BJ (cell line): Measurements from ENCODE around the gene MAMLD1. TPM values are rescaled to one million over a fixed set of nuclear protein-coding genes. Genes with fewer than 3 reads are reported as not detected.
A peak's percentile ranks its signal among the peaks of the same experiment; 100 is the strongest.

Source experiments
- CTCF ChIA-PET: fragments of 350-600 bp; formaldehyde crosslinking; extraction: SDS; loops from one replicate; lab custom pipeline; 2021; ENCODE audit warnings: antibody characterized with exemption, inconsistent platforms; lab: Yijun Ruan, JAX
- POLR2A ChIA-PET: fragments of 300-600 bp; sonication (Branson Sonifier 250); formaldehyde crosslinking; extraction: SDS; loops from one replicate; lab custom pipeline; 2021; ENCODE audit warnings: antibody characterized with exemption; lab: Charles Lee
- DNase-seq: peaks from one replicate; pipeline ENCODE4 v3.0.0-alpha.2; 2011; ENCODE audit warnings: low read depth
- H3K27me3 ChIP-seq: 2 replicates; pipeline ENCODE4 v1.6.0; 2011; ENCODE audit warnings: low read length; ENCODE audit not compliant: control insufficient read depth, insufficient read depth
- H3K36me3 ChIP-seq: 2 replicates; pipeline ENCODE4 v1.5.1; 2011; ENCODE audit warnings: low read length; ENCODE audit not compliant: control insufficient read depth, insufficient read depth
- H3K4me3 ChIP-seq: 2 replicates; pipeline ENCODE4 v1.5.1; 2011; ENCODE audit warnings: low read depth, mild to moderate bottlenecking, control low read depth, low read length
- polyA plus RNA-seq: library from polyadenylated mRNA; depleted of rRNA; stranded (reverse); fragments of >200 nt; gene quantifications from 2 replicates; pipeline ENCODE4 v1.2.3, GENCODE V29; 2011
- TF ChIP-seq, protein P1 (sequence below): IDR thresholded peaks from 2 replicates; pipeline ENCODE4 v1.5.1; 2011; ENCODE audit warnings: low read depth, mild to moderate bottlenecking, control low read depth, inconsistent platforms, low read length, moderate library complexity; ENCODE audit not compliant: insufficient read depth

MAMLD1 gene
- polyA plus RNA-seq, 1 experiment, result 3.9 TPM

DNA sequence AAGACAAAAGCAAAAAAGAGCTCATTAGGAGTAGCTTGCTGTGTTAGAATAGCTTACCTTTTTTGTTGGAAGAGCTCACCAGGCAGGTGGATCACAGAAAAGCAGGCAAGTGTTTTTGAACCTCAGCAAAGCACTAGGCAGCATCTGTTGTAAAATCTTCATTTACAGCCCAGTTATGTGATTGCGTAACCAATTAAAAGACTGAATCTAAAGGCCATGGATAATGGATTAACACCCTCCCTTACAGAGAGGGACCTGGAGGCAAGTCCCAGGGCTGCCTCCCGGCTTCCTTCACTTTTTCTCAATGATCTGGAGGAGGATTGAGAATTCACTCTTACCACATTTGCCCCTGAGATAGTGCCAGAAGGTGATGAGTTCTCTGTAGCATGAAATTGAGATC, 51.1 kb downstream of the MAMLD1 start:
- Histone ChIP-seq H3K36me3 (no peaks in the 10 kb centered on the region), H3K4me3 (no peak overlapping the region), H3K27me3 (no peaks in the 10 kb centered on the region)
- no peak for DNase-seq
- CTCF ChIA-PET, result no interaction called here
- POLR2A ChIA-PET, result no interaction called here
- TF ChIP-seq, protein P1, sequence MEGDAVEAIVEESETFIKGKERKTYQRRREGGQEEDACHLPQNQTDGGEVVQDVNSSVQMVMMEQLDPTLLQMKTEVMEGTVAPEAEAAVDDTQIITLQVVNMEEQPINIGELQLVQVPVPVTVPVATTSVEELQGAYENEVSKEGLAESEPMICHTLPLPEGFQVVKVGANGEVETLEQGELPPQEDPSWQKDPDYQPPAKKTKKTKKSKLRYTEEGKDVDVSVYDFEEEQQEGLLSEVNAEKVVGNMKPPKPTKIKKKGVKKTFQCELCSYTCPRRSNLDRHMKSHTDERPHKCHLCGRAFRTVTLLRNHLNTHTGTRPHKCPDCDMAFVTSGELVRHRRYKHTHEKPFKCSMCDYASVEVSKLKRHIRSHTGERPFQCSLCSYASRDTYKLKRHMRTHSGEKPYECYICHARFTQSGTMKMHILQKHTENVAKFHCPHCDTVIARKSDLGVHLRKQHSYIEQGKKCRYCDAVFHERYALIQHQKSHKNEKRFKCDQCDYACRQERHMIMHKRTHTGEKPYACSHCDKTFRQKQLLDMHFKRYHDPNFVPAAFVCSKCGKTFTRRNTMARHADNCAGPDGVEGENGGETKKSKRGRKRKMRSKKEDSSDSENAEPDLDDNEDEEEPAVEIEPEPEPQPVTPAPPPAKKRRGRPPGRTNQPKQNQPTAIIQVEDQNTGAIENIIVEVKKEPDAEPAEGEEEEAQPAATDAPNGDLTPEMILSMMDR, result no peak

DNA sequence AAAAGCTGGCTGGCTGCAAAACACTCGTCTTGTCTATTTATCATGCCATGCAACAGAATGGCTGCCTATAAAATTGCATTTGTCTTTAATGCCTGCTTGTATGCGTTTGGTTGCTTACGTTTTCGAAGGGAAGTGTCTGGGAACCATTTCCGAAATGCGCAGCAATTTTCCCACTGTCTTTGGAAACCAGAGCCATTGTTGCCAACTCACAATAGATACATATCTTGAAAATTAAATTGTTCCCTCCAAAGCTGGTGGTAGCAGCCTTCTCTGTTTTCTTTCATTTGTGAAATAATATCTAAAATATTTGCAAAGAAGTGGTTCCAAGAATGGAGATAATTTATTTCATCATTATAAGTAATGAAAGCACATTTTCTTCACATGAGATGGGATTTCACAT, 53.4 kb downstream of the MAMLD1 start:
- DNase-seq, result no peak

DNA sequence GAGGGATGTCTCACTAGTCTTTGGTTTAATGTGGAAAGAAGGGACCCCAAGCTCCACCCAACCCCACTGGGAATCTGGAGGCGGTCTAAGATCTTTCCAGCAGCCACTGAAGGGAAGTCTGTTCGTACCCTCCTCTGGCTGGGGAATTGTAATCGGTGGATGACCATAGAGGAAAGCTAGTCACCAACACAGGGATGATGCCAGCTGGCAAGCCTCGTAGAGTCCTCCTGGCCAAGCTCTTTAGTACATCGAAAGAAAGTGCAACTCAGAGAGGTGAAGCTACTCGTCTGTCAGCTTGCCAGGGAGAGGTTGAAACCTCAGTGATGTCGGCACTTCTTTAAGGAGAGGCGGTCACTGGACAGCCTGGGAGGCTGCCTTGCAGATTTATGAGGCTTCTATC, 58.7 kb downstream of the MAMLD1 start:
- Histone ChIP-seq H3K36me3 (no peaks in the 10 kb centered on the region), H3K27me3 (no peaks in the 10 kb centered on the region), H3K4me3 (no peak overlapping the region)
- DNase-seq, result no peak
- TF ChIP-seq, protein P1, result no peak
- CTCF ChIA-PET, result no interaction called here
- POLR2A ChIA-PET, result no interaction called here

More for the DNA sequence above, 53.4 kb downstream of the MAMLD1 start:
- POLR2A ChIA-PET, result no interaction called here
- no peaks in the 10 kb centered on the region for H3K36me3 ChIP-seq
- no peaks in the 10 kb centered on the region for H3K27me3 ChIP-seq
- CTCF ChIA-PET, result no interaction called here
- TF ChIP-seq, protein P1, result no peak
- H3K4me3 ChIP-seq, result no peak overlapping the region

DNA sequence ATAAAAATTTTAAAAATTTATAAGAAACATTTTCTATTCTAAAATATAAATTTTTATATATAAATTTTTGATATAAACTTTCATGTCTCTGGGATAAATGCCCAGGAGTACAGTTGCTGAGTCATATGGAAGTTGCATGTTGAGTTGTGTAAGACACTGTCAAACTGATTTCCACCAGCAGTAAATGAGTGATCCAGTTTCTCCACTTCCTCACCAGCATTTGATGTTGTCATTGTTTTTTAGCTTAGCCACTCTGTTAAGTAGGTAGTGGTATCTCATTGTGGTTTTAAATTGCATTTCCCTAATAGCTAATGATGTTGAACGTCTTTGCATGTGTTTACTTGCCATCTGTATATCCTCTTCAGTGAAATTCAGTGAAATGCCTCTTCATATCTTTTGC, 66.5 kb downstream of the MAMLD1 start:
- DNase-seq, result peak; percentile 52
- Histone ChIP-seq H3K36me3 (no peaks in the 10 kb centered on the region), H3K4me3 (no peak overlapping the region), H3K27me3 (no peaks in the 10 kb centered on the region)
- CTCF ChIA-PET, result no interaction called here
- TF ChIP-seq, protein P1, result no peak
- POLR2A ChIA-PET, result no interaction called here

DNA sequence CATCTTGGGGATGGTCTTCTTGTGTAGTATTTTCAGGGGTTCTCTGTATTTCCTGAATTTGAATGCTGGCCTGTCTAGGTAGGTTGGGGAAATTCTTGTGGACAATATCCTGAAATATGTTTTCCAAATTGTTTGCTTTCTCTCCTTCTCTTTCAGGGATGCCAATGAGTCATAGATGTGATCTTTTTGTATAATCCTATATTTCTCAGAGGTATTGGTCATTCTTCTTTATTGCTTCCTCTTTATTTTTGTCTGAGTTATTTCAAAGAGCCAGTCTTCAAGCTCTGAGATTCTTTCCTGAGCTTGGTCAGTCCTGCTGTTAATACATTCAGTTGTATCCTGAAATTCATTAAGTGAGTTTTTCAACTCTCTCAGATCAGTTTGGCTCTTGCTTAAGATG, 73.1 kb downstream of the MAMLD1 start:
- no peaks in the 10 kb centered on the region for H3K27me3 ChIP-seq
- ChIA-PET POLR2A (no interaction called here), CTCF (interaction anchor here (0.7 kb wide), 1 partner anchor 615 kb away, joined by 3 read pairs; no protein-coding TSS in a partner anchor)
- no peaks in the 10 kb centered on the region for H3K36me3 ChIP-seq
- no peak overlapping the region for H3K4me3 ChIP-seq
- DNase-seq, result no peak
- TF ChIP-seq, protein P1, result no peak
